T-cell (primary cell): Measurements from ENCODE around the gene PRDM16. TPM values are rescaled to one million over a fixed set of nuclear protein-coding genes. Genes with fewer than 3 reads are reported as not detected.

Experiments used
- ATAC-seq, 4 experiments: fragments of 200-7000 bp in 3 of 4; fragments of 150-1000 bp in 1 of 4; cut with Tn5 transposase; replicated peaks in 1 of 4; 1 replicate in 3 of 4; 2 replicates in 1 of 4; pipeline ENCODE4 v1.10.0; 2021; ENCODE audit warnings: moderate library complexity in 3 of 4, mild to moderate bottlenecking in 2 of 4, moderate number of reproducible peaks in 1 of 4
- CTCF ChIA-PET, 2 donors: fragments of 300-600 bp; sonication (Branson Sonifier 250); formaldehyde crosslinking; loops; one replicate each; lab custom pipeline; 2022; ENCODE audit warnings: antibody characterized with exemption in 2 of 2; lab: Charles Lee
- POLR2A ChIA-PET, 2 donors: fragments of 300-600 bp; sonication (Branson Sonifier 250); formaldehyde crosslinking; loops; one replicate each; lab custom pipeline; 2022; ENCODE audit warnings: antibody characterized with exemption in 2 of 2; lab: Charles Lee
- DNase-seq, 35 experiments: peaks; one replicate each; pipeline versions ENCODE4 v3.0.0 to v3.0.0-alpha.2; 2013 to 2023
- H3K27ac ChIP-seq: one replicate; pipeline ENCODE4 v1.5.1; 2013; ENCODE audit warnings: low read length
- H3K27me3 ChIP-seq, 2 experiments: replicated peaks in 1 of 2; 1 replicate in 1 of 2; 2 replicates in 1 of 2; pipeline versions ENCODE4 v1.6.1 to v1.7.0; 2013; ENCODE audit warnings: low read length in 1 of 2, mixed read lengths in 1 of 2; ENCODE audit not compliant: control insufficient read depth in 2 of 2, insufficient read depth in 2 of 2; ENCODE audit errors: extremely low read depth in 1 of 2
- H3K36me3 ChIP-seq, 2 donors: 1 replicate in 1 of 2; 2 replicates in 1 of 2; pipeline versions ENCODE4 v1.6.1 to v1.7.0; 2013; ENCODE audit warnings: low read length in 1 of 2; ENCODE audit not compliant: control insufficient read depth in 2 of 2, insufficient read depth in 1 of 2; ENCODE audit errors: extremely low read depth in 1 of 2
- H3K4me1 ChIP-seq, 2 experiments: 1 replicate in 1 of 2; 2 replicates in 1 of 2; pipeline versions ENCODE4 v1.6.1 to v1.7.0; 2013; ENCODE audit warnings: low read length in 2 of 2, mixed read lengths in 1 of 2; ENCODE audit not compliant: insufficient read depth in 2 of 2, control insufficient read depth in 1 of 2; ENCODE audit errors: extremely low read depth in 1 of 2
- H3K4me3 ChIP-seq, 2 donors: 1 replicate in 1 of 2; 2 replicates in 1 of 2; pipeline versions ENCODE4 v1.5.1 to v1.7.0; 2013; ENCODE audit warnings: mild to moderate bottlenecking in 2 of 2, low read length in 1 of 2, moderate library complexity in 1 of 2; ENCODE audit not compliant: control insufficient read depth in 1 of 2; ENCODE audit errors: extremely low read depth in 1 of 2
- H3K9me3 ChIP-seq: 2 replicates; pipeline ENCODE4 v1.7.0; 2013
- H3K27ac Mint-ChIP-seq, 2 donors: one replicate each; pipeline ENCODE4 v1.8.0; 2020 to 2021; ENCODE audit warnings: mild to moderate bottlenecking in 2 of 2, mixed read lengths in 2 of 2
- H3K27me3 Mint-ChIP-seq, 2 donors: one replicate each; pipeline ENCODE4 v1.8.0; 2021 to 2022; ENCODE audit warnings: mixed read lengths in 2 of 2
- H3K36me3 Mint-ChIP-seq: one replicate; pipeline ENCODE4 v1.8.0; 2021; ENCODE audit warnings: mixed read lengths
- H3K4me1 Mint-ChIP-seq, 3 donors: one replicate each; pipeline ENCODE4 v1.8.0; 2020 to 2022; ENCODE audit warnings: mixed read lengths in 3 of 3, mild to moderate bottlenecking in 1 of 3
- H3K4me3 Mint-ChIP-seq, 3 donors: one replicate each; pipeline ENCODE4 v1.8.0; 2020 to 2022; ENCODE audit warnings: mild to moderate bottlenecking in 3 of 3, mixed read lengths in 3 of 3, moderate library complexity in 3 of 3
- H3K9me3 Mint-ChIP-seq, 3 donors: one replicate each; pipeline ENCODE4 v1.8.0; 2020 to 2022; ENCODE audit warnings: mixed read lengths in 3 of 3
- WGBS: methylation state at CpG from one replicate; pipeline ENCODE4 v1.1.5; 2013; ENCODE audit warnings: missing lambda C conversion rate; ENCODE audit not compliant: insufficient coverage; 5-methylcytosine and 5-hydroxymethylcytosine counted together
- total RNA-seq, 35 experiments: library from RNA in 6 of 35; stranded (reverse) in 6 of 35; fragments of 120-200 nt in 1 of 35; gene quantifications; one replicate each; pipeline versions ENCODE4 v1.2.1 to v1.2.4 and lab custom pipeline; 2013 to 2026

PRDM16 gene
- total RNA-seq, 5 donors from 2014 or later (not counting 1 experiment from before 2014, with no cell fraction given): 0.15 to 0.70 (median 0.24) TPM; not detected in 1

- Mint-ChIP-seq H3K27ac (no peak overlapping the region), H3K4me1 (no peaks in the 10 kb centered on the region), H3K4me3 (no peak overlapping the region), H3K9me3 (no peaks in the 10 kb centered on the region), H3K36me3 (no peaks in the 10 kb centered on the region), H3K27me3 (no peaks in the 10 kb centered on the region)
- ATAC-seq: no peak
- no peaks in the 10 kb centered on the region for H3K9me3 ChIP-seq
- H3K4me1 ChIP-seq: no peaks in the 10 kb centered on the region
- ChIA-PET POLR2A (no interaction called here), CTCF (no interaction called here)
- WGBS: 92% methylated on average over 20 of the region's 31 CpGs
- peaks cover 0 to 13% of the 10 kb centered on the region in 2 experiments for H3K27me3 ChIP-seq
- no peak overlapping the region for H3K27ac ChIP-seq
- no peaks in the 10 kb centered on the region for H3K36me3 ChIP-seq
- H3K4me3 ChIP-seq: no peak overlapping the region
- DNase-seq: no peak
Measured at GRCh38 chr1:3433596-3434320, 364.8 kb downstream of the PRDM16 start.

GRCh38 chr1:3434406-3435110 lies 365.6 kb downstream of the PRDM16 start:
- Histone ChIP-seq H3K36me3 (no peaks in the 10 kb centered on the region), H3K9me3 (no peaks in the 10 kb centered on the region), H3K27ac (no peak overlapping the region), H3K27me3 (peaks cover 0 to 17% of the 10 kb centered on the region in 2 experiments), H3K4me1 (no peaks in the 10 kb centered on the region), H3K4me3 (no peak overlapping the region)
- no peaks in the 10 kb centered on the region for H3K4me1 Mint-ChIP-seq
- no peak overlapping the region for H3K27ac Mint-ChIP-seq
- no peaks in the 10 kb centered on the region for H3K27me3 Mint-ChIP-seq
- H3K36me3 Mint-ChIP-seq: no peaks in the 10 kb centered on the region
- WGBS: 87% methylated on average over 35 of the region's 40 CpGs
- ATAC-seq: no peak
- H3K9me3 Mint-ChIP-seq: no peaks in the 10 kb centered on the region
- DNase-seq: no peak
- no peak overlapping the region for H3K4me3 Mint-ChIP-seq
- ChIA-PET POLR2A (no interaction called here), CTCF (no interaction called here)

GRCh38 chr1:3435666-3436065 lies 366.7 kb downstream of the PRDM16 start:
- peaks cover 0 to 22% of the 10 kb centered on the region in 2 experiments for H3K27me3 ChIP-seq
- ATAC-seq (no peak), DNase-seq (no peak)
- no peaks in the 10 kb centered on the region for H3K4me1 Mint-ChIP-seq
- H3K27ac Mint-ChIP-seq: no peak overlapping the region
- H3K27me3 Mint-ChIP-seq: peaks cover 0 to 2% of the 10 kb centered on the region in 2 donors
- no peaks in the 10 kb centered on the region for H3K9me3 Mint-ChIP-seq
- no peaks in the 10 kb centered on the region for H3K36me3 Mint-ChIP-seq
- no peak overlapping the region for H3K27ac ChIP-seq
- WGBS: 80% methylated on average over 20 of the region's 21 CpGs
- no peak overlapping the region for H3K4me3 Mint-ChIP-seq
- ChIA-PET POLR2A (no interaction called here), CTCF (no interaction called here)
- no peaks in the 10 kb centered on the region for H3K4me1 ChIP-seq
- H3K4me3 ChIP-seq: no peak overlapping the region
- H3K36me3 ChIP-seq: no peaks in the 10 kb centered on the region
- no peaks in the 10 kb centered on the region for H3K9me3 ChIP-seq

GRCh38 chr1:3436451-3436850 lies 367.4 kb downstream of the PRDM16 start:
- no peaks in the 10 kb centered on the region for H3K4me1 ChIP-seq
- H3K4me1 Mint-ChIP-seq: no peaks in the 10 kb centered on the region
- CTCF ChIA-PET: no interaction called here
- H3K9me3 ChIP-seq: no peaks in the 10 kb centered on the region
- peaks cover 0 to 22% of the 10 kb centered on the region in 2 experiments for H3K27me3 ChIP-seq
- DNase-seq: no peak
- H3K27me3 Mint-ChIP-seq: peaks cover 0 to 6% of the 10 kb centered on the region in 2 donors
- POLR2A ChIA-PET: no interaction called here
- H3K36me3 ChIP-seq: no peaks in the 10 kb centered on the region
- H3K27ac ChIP-seq: no peak overlapping the region
- no peak for ATAC-seq
- 84% methylated on average over 11 of the region's 11 CpGs for WGBS
- H3K36me3 Mint-ChIP-seq: no peaks in the 10 kb centered on the region
- no peaks in the 10 kb centered on the region for H3K9me3 Mint-ChIP-seq
- H3K4me3 ChIP-seq: no peak overlapping the region
- H3K27ac Mint-ChIP-seq: no peak overlapping the region
- no peak overlapping the region for H3K4me3 Mint-ChIP-seq

- H3K9me3 ChIP-seq: no peaks in the 10 kb centered on the region
- no peaks in the 10 kb centered on the region for H3K36me3 ChIP-seq
- Mint-ChIP-seq H3K4me1 (no peaks in the 10 kb centered on the region), H3K36me3 (no peaks in the 10 kb centered on the region), H3K4me3 (no peak overlapping the region), H3K27me3 (peaks cover 0 to 8% of the 10 kb centered on the region in 2 donors), H3K27ac (no peak overlapping the region), H3K9me3 (no peaks in the 10 kb centered on the region)
- no peak for ATAC-seq
- peaks cover 0 to 20% of the 10 kb centered on the region in 2 experiments for H3K27me3 ChIP-seq
- WGBS: 71% methylated on average over 13 of the region's 14 CpGs
- DNase-seq: no peak
- POLR2A ChIA-PET: no interaction called here
- H3K4me1 ChIP-seq: no peaks in the 10 kb centered on the region
- no peak overlapping the region for H3K27ac ChIP-seq
- no peak overlapping the region for H3K4me3 ChIP-seq
- CTCF ChIA-PET: no interaction called here
Measured at GRCh38 chr1:3436901-3437300, 367.9 kb downstream of the PRDM16 start.

GRCh38 chr1:3438661-3439180 lies 369.7 kb downstream of the PRDM16 start:
- ChIA-PET POLR2A (no interaction called here), CTCF (no interaction called here)
- no peak for DNase-seq
- 90% methylated on average over 5 of the region's 9 CpGs for WGBS
- Mint-ChIP-seq H3K27me3 (peaks cover 0 to 10% of the 10 kb centered on the region in 2 donors), H3K36me3 (no peaks in the 10 kb centered on the region), H3K4me1 (no peaks in the 10 kb centered on the region), H3K4me3 (no peak overlapping the region), H3K9me3 (no peaks in the 10 kb centered on the region), H3K27ac (no peak overlapping the region)
- Histone ChIP-seq H3K36me3 (no peaks in the 10 kb centered on the region), H3K27me3 (peaks cover 0 to 23% of the 10 kb centered on the region in 2 experiments), H3K27ac (no peak overlapping the region), H3K4me1 (no peaks in the 10 kb centered on the region), H3K9me3 (no peaks in the 10 kb centered on the region), H3K4me3 (no peak overlapping the region)
- no peak for ATAC-seq
